ENCODE results near the gene TRIM17. TPM values are rescaled to one million over a fixed set of nuclear protein-coding genes. Genes with fewer than 3 reads are reported as not detected.
A peak's percentile ranks its signal among the peaks of the same experiment; 100 is the strongest.

Gene TRIM17
- total RNA-seq, 1 donor, result 0.27 TPM

- DNase-seq (ENCODE audit: low read depth in 2 of 3, low spot score in 2 of 3), result no peak
Observed at GRCh38 chr1:228391411-228392020, 25.1 kb downstream of the TRIM17 start.

DNA sequence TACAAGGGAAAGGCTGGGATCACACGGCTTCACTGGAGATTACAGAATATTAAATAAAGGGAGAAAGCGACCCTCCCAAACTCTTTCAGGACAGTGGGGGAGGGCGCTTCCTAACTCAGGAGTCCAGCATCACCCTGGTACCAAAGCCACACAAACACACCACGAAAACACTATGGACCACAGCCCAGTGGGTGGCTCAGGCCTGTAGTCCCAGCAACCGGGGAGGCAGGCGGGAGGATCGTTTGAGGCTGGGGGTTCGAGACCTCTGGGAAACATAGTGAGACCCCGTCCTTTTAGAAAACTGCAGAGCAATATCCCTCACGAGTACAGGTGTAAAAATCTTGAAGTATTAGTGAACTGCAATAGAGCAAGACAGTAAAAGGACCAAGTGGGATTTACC, 26.0 kb downstream of the TRIM17 start:
- no peak for DNase-seq (ENCODE audit: low read depth in 2 of 3, low spot score in 2 of 3)

GRCh38 chr1:228387321-228387720, 29.3 kb downstream of the TRIM17 start:
- no peak for DNase-seq (ENCODE audit: low read depth in 2 of 3, low spot score in 2 of 3)

GRCh38 chr1:228385232-228385631, 31.4 kb downstream of the TRIM17 start:
- DNase-seq (ENCODE audit: low read depth in 2 of 3, low spot score in 2 of 3), result no peak

DNA sequence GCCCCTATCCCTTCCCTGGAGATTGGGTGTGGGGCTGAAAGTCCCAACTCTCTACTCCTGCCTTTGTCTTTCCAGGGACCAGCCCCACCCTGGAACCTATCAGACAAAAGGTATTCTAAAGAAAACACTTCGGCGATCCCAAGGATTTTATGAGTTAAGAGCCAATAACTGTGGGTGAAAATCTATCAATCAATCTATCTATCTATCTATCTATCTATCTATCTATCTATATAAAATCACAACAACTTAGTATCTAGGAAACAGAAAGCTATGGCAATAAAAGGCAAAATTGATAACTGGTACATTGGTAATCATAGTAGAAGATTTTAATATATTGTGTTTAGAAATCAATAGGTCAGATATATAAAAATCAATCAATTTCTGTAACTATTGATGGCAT, 32.9 kb downstream of the TRIM17 start:
- no peak for DNase-seq (ENCODE audit: low read depth in 2 of 3, low spot score in 2 of 3)

DNA sequence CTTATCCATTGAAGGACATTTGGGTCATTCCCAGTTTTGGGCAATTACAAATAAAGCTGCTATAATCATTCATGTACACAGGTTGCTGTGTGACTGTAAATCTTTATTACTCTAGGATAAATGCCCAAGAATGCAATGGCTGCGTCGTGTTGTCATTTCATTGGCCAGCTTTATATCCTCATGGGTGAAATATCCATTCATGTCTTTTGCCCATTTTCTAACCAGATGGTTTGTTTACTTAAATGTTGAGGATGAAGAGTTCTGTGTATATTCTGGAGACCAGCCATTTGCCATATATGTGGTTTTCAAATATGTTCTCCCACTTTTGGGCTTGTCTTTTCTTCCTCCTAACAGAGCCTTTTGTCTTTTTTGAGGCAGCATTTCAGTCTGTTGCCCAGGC, 35.3 kb downstream of the TRIM17 start:
- no peak for DNase-seq (ENCODE audit: low read depth in 2 of 3, low spot score in 2 of 3)

GRCh38 chr1:228379666-228380065, 37.0 kb downstream of the TRIM17 start:
- DNase-seq (ENCODE audit: low read depth in 2 of 3, low spot score in 2 of 3), result no peak

DNA sequence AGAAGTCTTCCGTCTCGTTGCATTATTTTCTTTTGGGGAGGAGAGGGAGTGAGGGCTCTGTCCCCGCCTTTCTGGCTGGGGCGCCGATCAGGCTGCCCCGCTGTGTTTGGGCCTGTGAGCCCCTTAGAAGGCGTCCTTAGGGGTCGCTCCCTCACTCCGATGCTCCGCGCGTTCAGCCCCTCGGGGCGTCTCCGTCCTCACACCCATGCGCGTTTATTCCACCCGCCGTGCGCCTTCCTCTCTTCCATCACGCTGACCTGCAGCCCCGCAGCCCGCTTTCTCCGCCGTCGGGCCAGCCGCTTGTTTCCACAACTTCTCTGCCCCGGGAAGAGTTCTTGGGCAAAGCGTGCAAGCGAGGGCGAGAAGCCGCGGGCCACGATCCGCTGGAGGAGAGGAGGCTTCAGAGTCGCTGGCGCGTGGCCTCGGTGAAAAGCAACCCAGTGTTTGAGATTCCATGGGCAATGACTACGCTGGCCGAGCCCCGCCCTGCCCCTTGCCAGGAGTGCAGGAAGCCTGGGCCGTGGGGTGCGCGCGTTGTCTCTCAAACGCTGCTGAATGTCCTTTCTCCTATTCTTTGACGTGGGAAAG, 37.7 kb downstream of the TRIM17 start:
- peak in 2 of 3 donors; percentile 5 to 33 for DNase-seq (ENCODE audit: low read depth in 2 of 3, low spot score in 2 of 3)

DNA sequence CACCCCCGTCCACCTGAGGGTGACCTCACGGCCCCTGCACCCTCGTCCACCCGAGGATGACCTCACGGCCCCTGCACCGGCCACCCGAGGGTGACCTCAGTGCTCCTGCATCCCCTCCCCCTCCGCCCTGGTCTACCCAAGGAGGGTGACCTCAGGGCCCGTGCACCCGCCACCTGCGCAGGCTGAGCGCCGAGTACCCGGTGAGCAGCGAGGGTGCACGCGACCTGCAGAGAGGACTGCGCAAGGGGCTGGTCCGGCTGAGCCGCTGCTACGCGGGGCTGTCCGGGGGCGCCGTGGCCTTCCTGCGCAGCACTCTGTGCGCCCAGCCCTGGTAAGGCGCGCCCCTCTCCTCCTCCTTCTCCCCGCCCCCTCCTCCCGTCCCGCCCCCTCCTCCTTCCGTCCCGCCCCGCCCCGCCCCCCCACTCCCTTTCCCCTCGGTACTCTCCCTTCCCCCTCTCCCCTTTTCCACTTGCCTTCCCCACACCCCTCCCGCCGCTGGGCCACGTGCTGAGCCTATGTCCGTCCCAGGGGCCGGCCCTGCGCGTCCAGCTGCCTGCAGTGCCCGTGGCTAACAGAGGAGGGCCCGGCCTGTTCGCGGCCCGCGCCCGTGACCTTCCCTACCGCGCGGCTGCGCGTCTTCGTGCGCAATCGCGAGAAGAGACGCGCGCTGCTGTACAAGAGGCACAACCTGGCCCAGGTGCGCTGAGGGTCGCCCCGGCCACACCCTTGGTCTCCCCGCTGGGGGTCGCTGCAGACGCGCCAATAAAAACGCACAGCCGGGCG, 38.4 kb downstream of the TRIM17 start:
- peak; percentile 9 to 70 (median 62) for DNase-seq (ENCODE audit: low read depth in 2 of 3, low spot score in 2 of 3)

GRCh38 chr1:228377664-228378089, 39.0 kb downstream of the TRIM17 start:
- DNase-seq (ENCODE audit: low read depth in 2 of 3, low spot score in 2 of 3), result no peak

DNA sequence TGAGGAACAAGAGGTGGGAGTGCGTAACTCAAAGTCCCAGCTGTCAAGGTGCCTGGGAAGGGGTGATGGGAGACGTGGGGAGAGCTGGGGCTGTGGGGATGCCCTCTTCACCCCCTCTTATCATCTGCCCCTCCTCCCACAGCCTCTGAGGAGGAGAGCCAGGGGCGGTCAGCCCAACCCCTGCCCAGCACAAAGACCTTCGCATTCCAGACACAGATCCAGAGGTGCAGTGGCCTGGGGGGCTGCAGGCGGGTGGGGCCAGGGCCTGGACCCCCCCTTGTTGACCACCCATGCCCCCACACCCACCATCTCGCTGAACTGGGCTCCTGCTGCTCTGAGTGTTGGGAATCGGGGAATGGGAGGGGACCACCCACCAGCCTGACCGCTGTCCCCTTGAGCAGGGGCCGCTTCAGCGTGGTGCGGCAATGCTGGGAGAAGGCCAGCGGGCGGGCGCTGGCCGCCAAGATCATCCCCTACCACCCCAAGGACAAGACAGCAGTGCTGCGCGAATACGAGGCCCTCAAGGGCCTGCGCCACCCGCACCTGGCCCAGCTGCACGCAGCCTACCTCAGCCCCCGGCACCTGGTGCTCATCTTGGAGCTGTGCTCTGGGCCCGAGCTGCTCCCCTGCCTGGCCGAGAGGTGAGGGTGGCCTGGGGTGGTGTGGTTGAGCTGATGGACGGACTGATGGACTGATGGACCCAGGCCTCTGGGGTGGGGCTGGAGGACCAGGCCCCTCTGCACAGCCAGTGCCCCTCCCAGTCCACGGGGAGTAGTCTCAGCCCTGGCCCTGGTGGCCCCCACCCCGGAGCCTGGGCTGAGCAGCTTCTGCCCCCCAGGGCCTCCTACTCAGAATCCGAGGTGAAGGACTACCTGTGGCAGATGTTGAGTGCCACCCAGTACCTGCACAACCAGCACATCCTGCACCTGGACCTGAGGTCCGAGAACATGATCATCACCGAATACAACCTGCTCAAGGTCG, 39.7 kb downstream of the TRIM17 start:
- DNase-seq (ENCODE audit: low read depth in 2 of 3, low spot score in 2 of 3), result no peak

- no peak for DNase-seq (ENCODE audit: low read depth in 2 of 3, low spot score in 2 of 3)
Observed at GRCh38 chr1:228376262-228376628, 40.4 kb downstream of the TRIM17 start.

DNA sequence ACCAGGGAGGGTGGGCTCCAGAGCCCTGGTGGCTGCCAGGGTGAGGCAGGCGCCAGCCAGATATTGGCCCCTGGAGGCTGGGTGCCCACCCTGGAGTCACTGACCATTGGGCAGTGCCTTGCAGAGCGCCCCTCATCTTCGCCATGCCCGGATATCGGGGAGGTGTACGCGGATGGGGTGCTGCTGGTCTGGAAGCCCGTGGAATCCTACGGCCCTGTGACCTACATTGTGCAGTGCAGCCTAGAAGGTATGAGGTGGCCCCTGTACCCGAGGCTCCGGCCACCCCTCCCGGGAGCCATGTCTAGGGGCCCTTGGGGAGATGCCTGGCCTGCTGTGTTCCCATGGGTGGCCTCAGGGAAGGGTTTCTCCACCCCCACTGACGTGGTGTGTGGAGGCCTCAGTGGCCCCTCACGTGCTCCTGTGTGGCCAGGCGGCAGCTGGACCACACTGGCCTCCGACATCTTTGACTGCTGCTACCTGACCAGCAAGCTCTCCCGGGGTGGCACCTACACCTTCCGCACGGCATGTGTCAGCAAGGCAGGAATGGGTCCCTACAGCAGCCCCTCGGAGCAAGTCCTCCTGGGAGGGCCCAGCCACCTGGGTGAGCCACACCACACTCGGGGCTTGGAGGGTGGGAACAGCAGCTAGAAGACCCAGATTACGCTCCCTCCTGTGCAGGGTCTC, 40.9 kb downstream of the TRIM17 start:
- no peak for DNase-seq (ENCODE audit: low read depth in 2 of 3, low spot score in 2 of 3)

- no peak for DNase-seq (ENCODE audit: low read depth in 2 of 3, low spot score in 2 of 3)
Observed at GRCh38 chr1:228374711-228375577, 41.7 kb downstream of the TRIM17 start.

DNA sequence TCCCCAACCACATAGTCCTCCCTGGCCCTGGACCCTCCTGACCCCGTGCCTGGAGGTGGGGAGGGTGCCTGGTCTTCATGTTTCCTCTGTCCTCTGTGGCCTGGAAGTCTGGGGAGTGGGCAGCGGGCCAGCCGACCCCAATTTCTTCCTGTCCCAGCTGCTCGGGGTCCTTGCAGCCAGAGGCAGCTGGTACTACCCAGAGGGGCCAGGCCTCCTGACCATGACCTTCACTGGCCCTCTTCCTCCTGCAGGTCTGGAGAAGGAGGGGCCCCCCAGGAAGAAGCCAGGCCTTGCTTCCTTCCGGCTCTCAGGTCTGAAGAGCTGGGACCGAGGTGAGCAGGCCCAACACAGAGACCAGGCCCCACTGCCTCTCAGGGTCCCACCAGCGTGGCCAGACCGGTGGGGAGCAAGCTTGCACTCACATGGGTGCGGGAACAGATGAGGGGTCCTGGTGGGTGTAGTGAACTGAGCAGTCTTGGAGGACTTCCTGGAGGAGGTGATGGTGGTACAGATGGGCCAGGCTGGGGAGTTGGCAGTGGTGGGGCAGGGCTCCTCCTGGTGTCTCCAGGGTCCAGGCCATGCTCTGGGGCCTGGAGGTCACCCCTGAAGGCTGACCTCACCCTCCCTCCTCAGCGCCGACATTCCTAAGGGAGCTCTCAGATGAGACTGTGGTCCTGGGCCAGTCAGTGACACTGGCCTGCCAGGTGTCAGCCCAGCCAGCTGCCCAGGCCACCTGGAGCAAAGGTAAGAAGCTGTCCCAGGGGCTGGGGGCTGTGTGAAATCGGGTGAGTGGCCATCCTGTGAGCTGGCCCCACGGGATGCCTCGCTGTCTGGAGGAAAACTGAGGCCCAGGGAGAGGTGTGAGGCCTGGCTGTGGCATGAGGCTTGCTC, 42.7 kb downstream of the TRIM17 start:
- no peak for DNase-seq (ENCODE audit: low read depth in 2 of 3, low spot score in 2 of 3)

DNA sequence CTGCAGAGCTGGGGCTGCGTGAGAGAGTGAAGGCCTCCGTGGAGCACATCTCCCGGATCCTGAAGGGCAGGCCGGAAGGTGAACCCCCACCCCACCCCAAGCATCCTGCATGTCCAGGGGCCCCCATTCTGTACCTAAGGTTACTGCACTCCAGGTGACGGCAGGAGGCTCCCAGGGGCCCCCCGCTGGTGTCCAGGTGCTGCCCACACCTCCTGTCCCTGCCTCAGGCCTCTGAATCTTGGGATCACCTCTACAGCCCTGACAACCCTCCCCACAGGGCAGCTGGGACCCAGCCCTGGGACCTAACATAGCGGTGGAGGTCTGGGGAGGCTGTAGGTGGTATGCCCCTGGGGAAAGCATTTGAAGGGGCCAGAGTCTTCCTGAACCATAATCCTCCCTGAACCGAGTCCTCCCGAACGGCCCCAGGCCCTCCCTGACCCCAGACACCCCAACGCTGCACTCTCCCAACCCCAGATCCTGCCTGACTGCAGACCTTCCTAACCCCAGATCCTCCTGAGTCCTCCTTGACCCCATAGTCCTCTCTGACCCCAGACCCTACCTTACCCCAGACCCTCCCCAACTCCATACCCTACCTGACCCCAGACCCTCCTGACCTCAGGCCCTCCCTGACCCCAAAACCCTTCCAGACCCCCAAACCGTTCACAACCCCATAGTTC, 43.5 kb downstream of the TRIM17 start:
- DNase-seq (ENCODE audit: low read depth in 2 of 3, low spot score in 2 of 3), result no peak

DNA sequence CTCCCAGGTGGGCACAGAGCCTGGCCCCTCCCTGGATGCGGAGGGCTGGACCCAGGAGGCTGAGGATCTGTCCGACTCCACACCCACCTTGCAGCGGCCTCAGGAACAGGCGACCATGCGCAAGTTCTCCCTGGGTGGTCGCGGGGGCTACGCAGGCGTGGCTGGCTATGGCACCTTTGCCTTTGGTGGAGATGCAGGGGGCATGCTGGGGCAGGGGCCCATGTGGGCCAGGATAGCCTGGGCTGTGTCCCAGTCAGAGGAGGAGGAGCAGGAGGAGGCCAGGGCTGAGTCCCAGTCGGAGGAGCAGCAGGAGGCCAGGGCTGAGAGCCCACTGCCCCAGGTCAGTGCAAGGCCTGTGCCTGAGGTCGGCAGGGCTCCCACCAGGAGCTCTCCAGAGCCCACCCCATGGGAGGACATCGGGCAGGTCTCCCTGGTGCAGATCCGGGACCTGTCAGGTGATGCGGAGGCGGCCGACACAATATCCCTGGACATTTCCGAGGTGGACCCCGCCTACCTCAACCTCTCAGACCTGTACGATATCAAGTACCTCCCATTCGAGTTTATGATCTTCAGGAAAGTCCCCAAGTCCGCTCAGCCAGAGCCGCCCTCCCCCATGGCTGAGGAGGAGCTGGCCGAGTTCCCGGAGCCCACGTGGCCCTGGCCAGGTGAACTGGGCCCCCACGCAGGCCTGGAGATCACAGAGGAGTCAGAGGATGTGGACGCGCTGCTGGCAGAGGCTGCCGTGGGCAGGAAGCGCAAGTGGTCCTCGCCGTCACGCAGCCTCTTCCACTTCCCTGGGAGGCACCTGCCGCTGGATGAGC, 44.3 kb downstream of the TRIM17 start:
- DNase-seq (ENCODE audit: low read depth in 2 of 3, low spot score in 2 of 3), result no peak

Data from hematopoietic multipotent progenitor cell (in vitro differentiated cells).